ENCODE results near the gene ANKMY1. TPM values are rescaled to one million over a fixed set of nuclear protein-coding genes. Genes with fewer than 3 reads are reported as not detected.

The ANKMY1 gene
- total RNA-seq, 1 donor from 2014 or later, result 7.2 TPM

DNA sequence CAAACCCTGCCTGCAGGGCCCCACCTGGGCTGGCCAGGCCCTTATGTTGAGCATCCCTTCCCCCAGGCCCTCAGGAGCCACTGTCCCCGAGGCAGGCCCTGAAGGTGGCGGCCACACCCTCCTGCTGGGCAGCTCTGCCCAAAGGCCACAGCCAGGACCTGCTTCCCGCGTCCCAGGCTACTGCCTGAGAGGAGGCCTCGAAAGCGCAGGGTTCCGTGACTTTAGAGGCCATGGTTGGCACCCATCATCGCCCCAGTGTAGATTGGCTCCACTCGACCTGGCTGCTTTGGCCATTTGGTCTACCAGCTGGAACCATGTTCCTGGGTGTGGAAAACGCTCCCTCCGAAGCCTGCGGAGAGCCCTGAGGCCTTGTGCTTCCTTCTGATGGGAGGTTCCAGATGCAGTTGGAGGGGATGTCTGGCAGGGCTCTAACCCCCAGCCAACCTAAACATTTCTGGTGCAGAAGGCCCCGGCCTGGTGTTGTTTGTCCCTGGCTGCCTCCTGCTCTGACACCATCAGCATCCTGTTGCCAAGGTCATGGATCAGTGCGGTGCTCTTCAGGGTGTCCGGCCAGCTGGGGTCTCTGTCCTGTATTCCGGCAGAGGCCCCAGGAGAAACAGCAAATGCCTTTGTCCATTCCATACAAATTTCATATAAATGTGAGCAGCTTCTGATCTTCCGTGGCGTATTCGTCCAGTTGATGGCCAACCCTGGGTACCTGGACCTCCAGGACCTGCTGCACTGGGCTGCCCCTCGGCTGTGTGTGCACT, 43.5 kb upstream of the ANKMY1 start:
- Histone ChIP-seq H3K79me2 (ENCODE audit: insufficient read depth, low read length) (no peaks in the 10 kb centered on the region), H3K27ac (ENCODE audit: low read depth, low read length) (no peak overlapping the region), H3K27me3 (ENCODE audit: insufficient read depth, low read length) (no peaks in the 10 kb centered on the region), H4K20me1 (ENCODE audit: insufficient read depth, low read length) (peaks cover 7% of the 10 kb centered on the region), H3K4me1 (ENCODE audit: insufficient read depth, low read length) (no peaks in the 10 kb centered on the region), H2AFZ (ENCODE audit: low read depth, low read length) (no peak overlapping the region), H3K4me3 (ENCODE audit: insufficient read depth, low read depth, low read length) (no peak overlapping the region), H3K9ac (ENCODE audit: low read length) (no peak overlapping the region), H3K36me3 (ENCODE audit: insufficient read depth, low read length) (no peaks in the 10 kb centered on the region), H3K4me2 (ENCODE audit: low read length) (no peak overlapping the region), H3K9me3 (ENCODE audit: insufficient read depth, low read depth, low read length) (no peaks in the 10 kb centered on the region)
- FAIRE-seq, result no peak
- H3K36me3 Mint-ChIP-seq (ENCODE audit: low read depth, unreplicated experiment), result peaks cover 10% of the 10 kb centered on the region
- no peaks in the 10 kb centered on the region for H3K4me1 Mint-ChIP-seq (ENCODE audit: low read depth, unreplicated experiment)
- no peaks in the 10 kb centered on the region for H3K9me3 Mint-ChIP-seq (ENCODE audit: unreplicated experiment)
- H3K27ac Mint-ChIP-seq (ENCODE audit: unreplicated experiment), result no peak overlapping the region
- DNase-seq (ENCODE audit: low read depth), result no peak
- TF ChIP-seq, protein P1, sequence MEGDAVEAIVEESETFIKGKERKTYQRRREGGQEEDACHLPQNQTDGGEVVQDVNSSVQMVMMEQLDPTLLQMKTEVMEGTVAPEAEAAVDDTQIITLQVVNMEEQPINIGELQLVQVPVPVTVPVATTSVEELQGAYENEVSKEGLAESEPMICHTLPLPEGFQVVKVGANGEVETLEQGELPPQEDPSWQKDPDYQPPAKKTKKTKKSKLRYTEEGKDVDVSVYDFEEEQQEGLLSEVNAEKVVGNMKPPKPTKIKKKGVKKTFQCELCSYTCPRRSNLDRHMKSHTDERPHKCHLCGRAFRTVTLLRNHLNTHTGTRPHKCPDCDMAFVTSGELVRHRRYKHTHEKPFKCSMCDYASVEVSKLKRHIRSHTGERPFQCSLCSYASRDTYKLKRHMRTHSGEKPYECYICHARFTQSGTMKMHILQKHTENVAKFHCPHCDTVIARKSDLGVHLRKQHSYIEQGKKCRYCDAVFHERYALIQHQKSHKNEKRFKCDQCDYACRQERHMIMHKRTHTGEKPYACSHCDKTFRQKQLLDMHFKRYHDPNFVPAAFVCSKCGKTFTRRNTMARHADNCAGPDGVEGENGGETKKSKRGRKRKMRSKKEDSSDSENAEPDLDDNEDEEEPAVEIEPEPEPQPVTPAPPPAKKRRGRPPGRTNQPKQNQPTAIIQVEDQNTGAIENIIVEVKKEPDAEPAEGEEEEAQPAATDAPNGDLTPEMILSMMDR (IDR thresholded peaks at IDR 0.05; ENCODE audit: insufficient read depth, low read depth, low read length), result no peak
- no peak for TF ChIP-seq EZH2 (IDR thresholded peaks at IDR 0.05; ENCODE audit: insufficient read depth, low read length)
- H3K4me3 Mint-ChIP-seq (ENCODE audit: unreplicated experiment), result no peak overlapping the region
- H3K27me3 Mint-ChIP-seq (ENCODE audit: low read depth, unreplicated experiment), result no peaks in the 10 kb centered on the region

DNA sequence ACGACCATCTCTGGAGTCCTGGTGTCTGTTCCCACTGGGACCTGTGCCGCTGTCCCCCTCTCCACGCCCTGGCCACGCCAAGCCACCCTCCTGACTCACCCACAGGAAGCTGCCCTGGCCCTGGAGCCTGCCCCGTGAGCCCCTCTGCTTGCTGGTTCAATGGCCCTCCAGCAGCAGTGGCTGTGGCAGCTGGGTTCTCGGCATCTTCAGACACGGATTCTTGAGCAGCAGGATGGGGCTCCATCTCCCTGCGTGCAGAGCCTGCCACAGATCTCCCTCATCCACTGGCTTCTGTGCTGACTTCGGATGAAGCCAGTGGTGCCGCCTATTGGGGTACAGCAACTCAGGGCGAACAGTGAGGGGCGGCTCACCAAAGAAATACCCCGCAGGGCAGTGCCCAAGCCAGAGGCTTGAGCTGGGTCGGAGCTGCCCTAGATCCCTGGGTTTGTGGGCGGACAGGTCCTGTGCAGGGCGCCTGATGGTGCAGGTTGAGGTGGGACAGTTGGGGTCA, 42.7 kb upstream of the ANKMY1 start:
- H3K4me2 ChIP-seq (ENCODE audit: low read length), result no peak overlapping the region
- no peak overlapping the region for H3K27ac Mint-ChIP-seq (ENCODE audit: unreplicated experiment)
- peaks cover 12% of the 10 kb centered on the region for H3K36me3 Mint-ChIP-seq (ENCODE audit: low read depth, unreplicated experiment)
- no peak overlapping the region for H3K9ac ChIP-seq (ENCODE audit: low read length)
- H3K36me3 ChIP-seq (ENCODE audit: insufficient read depth, low read length), result no peaks in the 10 kb centered on the region
- H3K4me1 ChIP-seq (ENCODE audit: insufficient read depth, low read length), result no peaks in the 10 kb centered on the region
- no peaks in the 10 kb centered on the region for H3K27me3 Mint-ChIP-seq (ENCODE audit: low read depth, unreplicated experiment)
- DNase-seq (ENCODE audit: low read depth) (no peak), FAIRE-seq (no peak)
- no peaks in the 10 kb centered on the region for H3K4me1 Mint-ChIP-seq (ENCODE audit: low read depth, unreplicated experiment)
- no peak overlapping the region for H3K4me3 Mint-ChIP-seq (ENCODE audit: unreplicated experiment)
- H4K20me1 ChIP-seq (ENCODE audit: insufficient read depth, low read length), result peaks cover 14% of the 10 kb centered on the region
- H3K79me2 ChIP-seq (ENCODE audit: insufficient read depth, low read length), result no peaks in the 10 kb centered on the region
- H3K4me3 ChIP-seq (ENCODE audit: insufficient read depth, low read depth, low read length), result no peak overlapping the region
- no peak overlapping the region for H3K27ac ChIP-seq (ENCODE audit: low read depth, low read length)
- no peak overlapping the region for H2AFZ ChIP-seq (ENCODE audit: low read depth, low read length)
- no peaks in the 10 kb centered on the region for H3K27me3 ChIP-seq (ENCODE audit: insufficient read depth, low read length)
- no peaks in the 10 kb centered on the region for H3K9me3 ChIP-seq (ENCODE audit: insufficient read depth, low read depth, low read length)
- TF ChIP-seq EZH2 (IDR thresholded peaks at IDR 0.05; ENCODE audit: insufficient read depth, low read length), result no peak
- TF ChIP-seq, protein P1 (IDR thresholded peaks at IDR 0.05; ENCODE audit: insufficient read depth, low read depth, low read length), result no peak
- H3K9me3 Mint-ChIP-seq (ENCODE audit: unreplicated experiment), result no peaks in the 10 kb centered on the region

DNA sequence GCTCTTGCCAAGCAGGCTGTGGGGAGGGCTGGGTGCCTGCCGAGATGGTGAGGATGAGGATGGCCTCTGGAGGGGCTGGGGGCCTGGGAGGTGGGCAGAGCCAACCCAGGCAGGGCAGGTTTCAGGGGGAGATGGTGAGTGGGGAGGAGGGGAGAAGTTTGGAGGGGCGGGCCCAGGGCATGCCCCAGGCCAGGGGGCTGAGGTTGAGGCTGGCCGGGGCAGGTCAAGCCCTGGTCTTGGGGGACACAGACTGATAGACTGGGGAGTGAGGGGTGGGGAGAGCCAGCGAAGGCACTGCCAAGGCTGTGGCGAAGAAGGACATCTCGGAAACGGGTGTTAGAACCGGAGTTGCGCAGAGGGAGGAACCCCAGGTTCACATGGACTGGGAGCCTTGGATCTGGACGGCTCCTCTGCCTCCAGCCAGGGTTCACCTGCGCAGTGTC, 41.4 kb upstream of the ANKMY1 start:
- no peak overlapping the region for H3K4me2 ChIP-seq (ENCODE audit: low read length)
- Mint-ChIP-seq H3K36me3 (ENCODE audit: low read depth, unreplicated experiment) (peaks cover 12% of the 10 kb centered on the region), H3K4me3 (ENCODE audit: unreplicated experiment) (no peak overlapping the region), H3K4me1 (ENCODE audit: low read depth, unreplicated experiment) (no peaks in the 10 kb centered on the region), H3K27ac (ENCODE audit: unreplicated experiment) (no peak overlapping the region), H3K9me3 (ENCODE audit: unreplicated experiment) (no peaks in the 10 kb centered on the region), H3K27me3 (ENCODE audit: low read depth, unreplicated experiment) (no peaks in the 10 kb centered on the region)
- TF ChIP-seq EZH2 (IDR thresholded peaks at IDR 0.05; ENCODE audit: insufficient read depth, low read length), result no peak
- TF ChIP-seq, protein P1 (IDR thresholded peaks at IDR 0.05; ENCODE audit: insufficient read depth, low read depth, low read length), result no peak
- H3K9me3 ChIP-seq (ENCODE audit: insufficient read depth, low read depth, low read length), result no peaks in the 10 kb centered on the region
- no peaks in the 10 kb centered on the region for H3K27me3 ChIP-seq (ENCODE audit: insufficient read depth, low read length)
- no peaks in the 10 kb centered on the region for H3K36me3 ChIP-seq (ENCODE audit: insufficient read depth, low read length)
- H3K4me3 ChIP-seq (ENCODE audit: insufficient read depth, low read depth, low read length), result no peak overlapping the region
- H3K27ac ChIP-seq (ENCODE audit: low read depth, low read length), result no peak overlapping the region
- H4K20me1 ChIP-seq (ENCODE audit: insufficient read depth, low read length), result peaks cover 28% of the 10 kb centered on the region
- no peak for DNase-seq (ENCODE audit: low read depth)
- H3K9ac ChIP-seq (ENCODE audit: low read length), result no peak overlapping the region
- FAIRE-seq, result no peak
- no peak overlapping the region for H2AFZ ChIP-seq (ENCODE audit: low read depth, low read length)
- peaks cover 3% of the 10 kb centered on the region for H3K79me2 ChIP-seq (ENCODE audit: insufficient read depth, low read length)
- no peaks in the 10 kb centered on the region for H3K4me1 ChIP-seq (ENCODE audit: insufficient read depth, low read length)

Measured in astrocyte (in vitro differentiated cells and primary cell).